GM19455 (cell line): Measurements from ENCODE around the gene SPTB.

Experiments used
- ATAC-seq: cut with Tn5 transposase; IDR thresholded peaks from one replicate; pipeline ENCODE4 v1.9.1; 2021; ENCODE audit not compliant: unreplicated experiment

Gene SPTB

GRCh38 chr14:64889352-64889751, 9.6 kb upstream of the SPTB start:
- no peak for ATAC-seq

- ATAC-seq = no peak
Measured at GRCh38 chr14:64885559-64885958, 5.9 kb upstream of the SPTB start.

- no peak for ATAC-seq
Measured at GRCh38 chr14:64880221-64881121, 764 bp upstream of the SPTB start.

GRCh38 chr14:64878837-64879634, 671 bp downstream of the SPTB start:
- ATAC-seq = no peak

GRCh38 chr14:64877846-64878245, 1.9 kb downstream of the SPTB start:
- ATAC-seq = no peak

- no peak for ATAC-seq
Measured at GRCh38 chr14:64875350-64875749, 4.4 kb downstream of the SPTB start.

GRCh38 chr14:64873506-64874219, 6.0 kb downstream of the SPTB start:
- ATAC-seq = no peak

GRCh38 chr14:64871344-64871743, 8.4 kb downstream of the SPTB start:
- no peak for ATAC-seq

GRCh38 chr14:64870160-64870559, 9.5 kb downstream of the SPTB start:
- ATAC-seq = no peak

GRCh38 chr14:64868841-64869240, 10.9 kb downstream of the SPTB start:
- no peak for ATAC-seq

GRCh38 chr14:64868379-64868778, 11.3 kb downstream of the SPTB start:
- no peak for ATAC-seq

GRCh38 chr14:64867182-64867581, 12.5 kb downstream of the SPTB start:
- ATAC-seq = no peak

GRCh38 chr14:64865992-64866391, 13.7 kb downstream of the SPTB start:
- no peak for ATAC-seq

- no peak for ATAC-seq
Measured at GRCh38 chr14:64865109-64865508, 14.6 kb downstream of the SPTB start.

GRCh38 chr14:64864258-64864657, 15.4 kb downstream of the SPTB start:
- no peak for ATAC-seq

- no peak for ATAC-seq
Measured at GRCh38 chr14:64861916-64862315, 17.8 kb downstream of the SPTB start.

- no peak for ATAC-seq
Measured at GRCh38 chr14:64860039-64860438, 19.7 kb downstream of the SPTB start.

- no peak for ATAC-seq
Measured at GRCh38 chr14:64857979-64858744, 21.5 kb downstream of the SPTB start.

GRCh38 chr14:64856529-64857445, 22.9 kb downstream of the SPTB start:
- ATAC-seq = no peak
